PC-3 (cell line): ENCODE results near the gene ZNF740.

Experiments
- EZH2 ChIP-seq: fragments of 300-600 bp; sonication (generic); IDR thresholded peaks from one replicate; pipeline ENCODE4 v1.6.1; 2017; ENCODE audit warnings: antibody characterized with exemption, mild to moderate bottlenecking, low read length; ENCODE audit not compliant: unreplicated experiment
- EZH2phosphoT487 ChIP-seq: fragments of 300-600 bp; sonication (generic); IDR thresholded peaks from 2 replicates; pipeline ENCODE4 v1.6.1; 2018; ENCODE audit warnings: mild to moderate bottlenecking, antibody characterized with exemption, low read length, borderline replicate concordance
- TF ChIP-seq, protein P1 (sequence below): fragments of 300-600 bp; sonication (generic); conservative IDR thresholded peaks from 2 replicates; pipeline ENCODE4 v1.5.1; 2017; ENCODE audit warnings: antibody characterized with exemption, low read depth, mild to moderate bottlenecking, low read length

DNA sequence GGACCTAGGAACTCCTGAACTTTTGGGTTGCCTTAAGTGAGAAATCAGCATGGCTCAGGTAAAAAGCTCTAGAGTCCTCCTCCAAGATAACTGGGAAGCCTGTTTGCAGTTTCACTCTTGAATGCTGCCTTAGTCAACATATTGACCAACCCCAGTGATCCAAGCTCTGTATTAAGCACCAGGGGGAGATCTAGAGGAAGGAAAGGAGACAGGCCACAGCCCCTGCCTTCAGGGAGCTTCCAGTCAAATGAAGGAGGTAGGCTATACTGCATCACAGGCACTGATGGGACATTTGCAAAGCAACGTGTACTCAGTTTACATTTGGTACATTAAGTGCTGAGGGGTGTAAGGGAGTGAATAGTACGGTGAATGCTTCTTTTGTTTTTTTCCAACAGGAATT is 1.4 kb downstream of the ZNF740 start:
- TF ChIP-seq, protein P1, sequence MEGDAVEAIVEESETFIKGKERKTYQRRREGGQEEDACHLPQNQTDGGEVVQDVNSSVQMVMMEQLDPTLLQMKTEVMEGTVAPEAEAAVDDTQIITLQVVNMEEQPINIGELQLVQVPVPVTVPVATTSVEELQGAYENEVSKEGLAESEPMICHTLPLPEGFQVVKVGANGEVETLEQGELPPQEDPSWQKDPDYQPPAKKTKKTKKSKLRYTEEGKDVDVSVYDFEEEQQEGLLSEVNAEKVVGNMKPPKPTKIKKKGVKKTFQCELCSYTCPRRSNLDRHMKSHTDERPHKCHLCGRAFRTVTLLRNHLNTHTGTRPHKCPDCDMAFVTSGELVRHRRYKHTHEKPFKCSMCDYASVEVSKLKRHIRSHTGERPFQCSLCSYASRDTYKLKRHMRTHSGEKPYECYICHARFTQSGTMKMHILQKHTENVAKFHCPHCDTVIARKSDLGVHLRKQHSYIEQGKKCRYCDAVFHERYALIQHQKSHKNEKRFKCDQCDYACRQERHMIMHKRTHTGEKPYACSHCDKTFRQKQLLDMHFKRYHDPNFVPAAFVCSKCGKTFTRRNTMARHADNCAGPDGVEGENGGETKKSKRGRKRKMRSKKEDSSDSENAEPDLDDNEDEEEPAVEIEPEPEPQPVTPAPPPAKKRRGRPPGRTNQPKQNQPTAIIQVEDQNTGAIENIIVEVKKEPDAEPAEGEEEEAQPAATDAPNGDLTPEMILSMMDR, result no peak
- TF ChIP-seq EZH2 (no peak), EZH2phosphoT487 (no peak)
